Activated CD8-positive, alpha-beta T cell treated with anti-CD3 and anti-CD28 coated beads for 36 hours (primary cell): ENCODE measurements around the gene SYN1. TPM values are rescaled to one million over a fixed set of nuclear protein-coding genes. Genes with fewer than 3 reads are reported as not detected.

ENCODE experiments used
- ATAC-seq: fragments of 200-7000 bp; cut with Tn5 transposase; one replicate; pipeline ENCODE4 v1.10.0; 2021; ENCODE audit warnings: mild to moderate bottlenecking, moderate library complexity
- CTCF ChIA-PET: fragments of 350-600 bp; sonication (Branson Sonifier 250); formaldehyde crosslinking; loops from one replicate; lab custom pipeline; 2021; ENCODE audit warnings: antibody characterized with exemption; lab: Charles Lee
- POLR2A ChIA-PET: fragments of 350-600 bp; sonication (Branson Sonifier 250); formaldehyde crosslinking; loops from one replicate; lab custom pipeline; 2021; ENCODE audit warnings: antibody characterized with exemption; lab: Charles Lee
- DNase-seq: peaks from one replicate; pipeline ENCODE4 v3.0.0-alpha.2; 2020
- H3K27ac Mint-ChIP-seq: one replicate; pipeline ENCODE4 v1.8.0; 2021; ENCODE audit warnings: mild to moderate bottlenecking, mixed read lengths
- H3K27me3 Mint-ChIP-seq: one replicate; pipeline ENCODE4 v1.8.0; 2021; ENCODE audit warnings: mixed read lengths
- H3K36me3 Mint-ChIP-seq: one replicate; pipeline ENCODE4 v1.8.0; 2021; ENCODE audit warnings: low read depth, mixed read lengths
- H3K4me1 Mint-ChIP-seq: one replicate; pipeline ENCODE4 v1.8.0; 2021; ENCODE audit warnings: low read depth, mixed read lengths
- H3K4me3 Mint-ChIP-seq: one replicate; pipeline ENCODE4 v1.8.0; 2021; ENCODE audit warnings: mild to moderate bottlenecking, moderate library complexity, mixed read lengths
- H3K9me3 Mint-ChIP-seq: one replicate; pipeline ENCODE4 v1.8.0; 2021; ENCODE audit warnings: mixed read lengths
- intact Hi-C: fragments of 100-400 bp; cut with micrococcal nuclease; formaldehyde crosslinking; loops from one replicate; pipeline ENCODE4 v1.10.0; 2022
- total RNA-seq, 2 experiments: library from RNA; stranded (reverse); gene quantifications; one replicate each; pipeline ENCODE4 v1.2.3, GENCODE V29; 2021
- TF ChIP-seq, protein P1 (sequence below): fragments of 200-600 bp; IDR thresholded peaks from one replicate; pipeline ENCODE4 v1.8.0; 2022; ENCODE audit warnings: antibody characterized with exemption, mild to moderate bottlenecking

Gene SYN1
- total RNA-seq, 2 experiments from 2014 or later, result 0.67 to 0.74 TPM

GRCh38 chrX:47558436-47558835 lies 61.2 kb downstream of the SYN1 start:
- ChIA-PET CTCF (no interaction called here), POLR2A (no interaction called here)
- H3K36me3 Mint-ChIP-seq, result peaks cover 5% of the 10 kb centered on the region
- ATAC-seq (no peak), DNase-seq (no peak)
- H3K4me3 Mint-ChIP-seq, result no peak overlapping the region
- H3K27ac Mint-ChIP-seq, result no peak overlapping the region
- H3K27me3 Mint-ChIP-seq, result no peaks in the 10 kb centered on the region
- TF ChIP-seq, protein P1, sequence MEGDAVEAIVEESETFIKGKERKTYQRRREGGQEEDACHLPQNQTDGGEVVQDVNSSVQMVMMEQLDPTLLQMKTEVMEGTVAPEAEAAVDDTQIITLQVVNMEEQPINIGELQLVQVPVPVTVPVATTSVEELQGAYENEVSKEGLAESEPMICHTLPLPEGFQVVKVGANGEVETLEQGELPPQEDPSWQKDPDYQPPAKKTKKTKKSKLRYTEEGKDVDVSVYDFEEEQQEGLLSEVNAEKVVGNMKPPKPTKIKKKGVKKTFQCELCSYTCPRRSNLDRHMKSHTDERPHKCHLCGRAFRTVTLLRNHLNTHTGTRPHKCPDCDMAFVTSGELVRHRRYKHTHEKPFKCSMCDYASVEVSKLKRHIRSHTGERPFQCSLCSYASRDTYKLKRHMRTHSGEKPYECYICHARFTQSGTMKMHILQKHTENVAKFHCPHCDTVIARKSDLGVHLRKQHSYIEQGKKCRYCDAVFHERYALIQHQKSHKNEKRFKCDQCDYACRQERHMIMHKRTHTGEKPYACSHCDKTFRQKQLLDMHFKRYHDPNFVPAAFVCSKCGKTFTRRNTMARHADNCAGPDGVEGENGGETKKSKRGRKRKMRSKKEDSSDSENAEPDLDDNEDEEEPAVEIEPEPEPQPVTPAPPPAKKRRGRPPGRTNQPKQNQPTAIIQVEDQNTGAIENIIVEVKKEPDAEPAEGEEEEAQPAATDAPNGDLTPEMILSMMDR, result no peak
- intact Hi-C loops, result no loop called here
- no peaks in the 10 kb centered on the region for H3K9me3 Mint-ChIP-seq
- peaks cover 25% of the 10 kb centered on the region for H3K4me1 Mint-ChIP-seq

DNA sequence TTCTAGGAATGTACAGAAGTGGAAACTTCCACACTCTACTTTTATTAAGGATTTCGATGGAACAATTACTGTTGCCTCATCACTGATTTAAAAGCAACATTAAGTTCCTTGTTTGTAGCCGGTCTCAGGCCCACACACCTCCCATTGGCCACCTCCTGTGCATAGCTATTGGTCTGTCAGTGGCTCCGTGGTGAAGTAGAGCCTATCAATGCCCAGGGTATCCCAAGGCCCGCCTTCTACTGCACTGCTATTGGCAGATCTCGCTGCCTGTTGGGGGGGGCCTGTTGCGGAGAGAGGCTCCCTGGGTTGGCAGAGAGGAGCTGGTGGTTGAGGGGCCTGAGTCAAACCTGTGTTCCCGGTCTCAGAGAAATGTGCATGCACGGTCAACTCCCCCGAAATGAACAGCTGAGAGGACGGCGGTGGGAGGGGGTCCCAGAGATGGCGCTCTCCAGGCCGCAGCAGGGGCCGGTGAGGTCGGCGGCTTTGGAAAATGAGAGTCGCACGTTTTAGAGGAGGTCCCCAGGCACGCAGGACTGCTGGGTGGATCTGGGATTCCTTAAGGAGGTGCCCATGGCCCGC lies 63.5 kb downstream of the SYN1 start:
- peak; percentile 89 for ATAC-seq
- peak; percentile 91 for DNase-seq
- Mint-ChIP-seq H3K4me3 (peak overlapping the region; percentile 85), H3K27me3 (no peaks in the 10 kb centered on the region), H3K9me3 (no peaks in the 10 kb centered on the region), H3K4me1 (peaks cover 15% of the 10 kb centered on the region), H3K27ac (peak overlapping the region; percentile 91), H3K36me3 (no peaks in the 10 kb centered on the region)
- intact Hi-C loops, result no loop called here
- ChIA-PET POLR2A (interaction anchor here (1.4 kb wide), 1 partner anchor 26 kb away, joined by 3 read pairs; the partner anchor contains the start of gene TIMP1), CTCF (interaction anchor here (0.9 kb wide), 1 partner anchor 30 kb away, joined by 3 read pairs; no protein-coding TSS in a partner anchor)
- TF ChIP-seq, protein P1, result no peak

DNA sequence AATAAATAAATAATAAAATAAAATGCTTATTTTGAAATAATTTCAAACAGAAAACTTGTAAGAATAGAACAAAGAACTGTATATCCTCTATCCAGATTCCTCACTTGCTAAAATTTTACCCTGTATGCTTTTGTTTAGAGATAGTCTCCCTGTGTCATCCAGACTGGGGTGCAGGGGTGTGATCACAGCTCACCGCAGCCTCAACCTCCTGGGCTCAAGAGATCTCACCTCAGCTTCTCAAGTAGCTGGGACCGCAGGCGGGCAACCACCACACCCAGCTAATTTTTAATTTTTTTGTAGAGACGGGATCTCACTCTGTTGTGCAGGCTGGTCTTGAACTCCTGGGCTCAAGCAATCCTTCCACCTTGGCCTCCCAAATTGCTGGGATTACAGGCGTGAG lies 76.2 kb downstream of the SYN1 start:
- TF ChIP-seq, protein P1, result no peak
- ATAC-seq (no peak), DNase-seq (no peak)
- POLR2A ChIA-PET, result no interaction called here
- H3K36me3 Mint-ChIP-seq, result no peaks in the 10 kb centered on the region
- H3K27ac Mint-ChIP-seq, result no peak overlapping the region
- no peaks in the 10 kb centered on the region for H3K27me3 Mint-ChIP-seq
- CTCF ChIA-PET, result no interaction called here
- no peak overlapping the region for H3K4me3 Mint-ChIP-seq
- H3K9me3 Mint-ChIP-seq, result no peaks in the 10 kb centered on the region
- intact Hi-C loops, result no loop called here
- H3K4me1 Mint-ChIP-seq, result peaks cover 3% of the 10 kb centered on the region

DNA sequence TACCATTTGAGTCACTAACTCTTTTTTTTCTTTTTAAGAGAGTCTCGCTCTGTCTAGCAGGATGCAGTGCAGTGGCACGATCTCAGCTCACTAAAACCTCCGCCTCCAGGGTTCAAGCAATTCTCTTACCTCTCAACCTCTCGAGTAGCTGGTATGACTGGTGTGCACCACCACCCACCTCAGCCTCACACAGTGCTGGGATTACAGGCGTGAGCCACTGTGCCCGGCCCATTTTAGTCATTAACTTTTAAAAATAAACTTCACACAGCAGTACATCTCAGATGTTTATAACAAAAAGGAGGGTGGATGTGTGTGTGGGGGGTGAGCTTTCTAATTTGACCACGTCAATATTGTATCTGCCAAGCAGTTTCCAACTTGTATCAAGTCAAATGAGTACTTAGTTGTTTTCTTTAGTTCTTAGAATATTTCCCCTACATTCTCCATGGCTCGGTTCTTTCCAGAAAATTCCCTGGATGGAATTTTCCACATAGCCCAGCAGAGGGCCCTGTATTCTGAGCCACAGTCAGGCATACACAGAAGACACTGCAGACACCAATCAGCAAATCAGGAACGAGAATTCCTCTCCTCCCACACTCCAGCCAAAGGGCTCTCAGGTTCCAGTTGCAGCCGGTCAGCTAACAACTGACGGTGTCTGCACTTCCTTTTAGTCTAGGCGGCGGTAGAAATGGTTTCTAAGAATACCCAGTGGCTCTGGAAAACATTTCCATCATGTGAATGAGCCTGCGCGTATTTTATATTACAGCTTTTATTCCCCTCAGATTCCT lies 78.7 kb downstream of the SYN1 start:
- ChIA-PET CTCF (interaction anchor here (0.6 to 1.5 kb wide), 2 partner anchors 17 to 49 kb away, joined by 3 to 4 read pairs; no protein-coding TSS in a partner anchor), POLR2A (no interaction called here)
- no peak overlapping the region for H3K27ac Mint-ChIP-seq
- H3K36me3 Mint-ChIP-seq, result no peaks in the 10 kb centered on the region
- H3K4me3 Mint-ChIP-seq, result no peak overlapping the region
- peaks cover 3% of the 10 kb centered on the region for H3K4me1 Mint-ChIP-seq
- no peak for DNase-seq
- TF ChIP-seq, protein P1, result no peak
- no peaks in the 10 kb centered on the region for H3K9me3 Mint-ChIP-seq
- intact Hi-C loops, result no loop called here
- no peaks in the 10 kb centered on the region for H3K27me3 Mint-ChIP-seq
- no peak for ATAC-seq

DNA sequence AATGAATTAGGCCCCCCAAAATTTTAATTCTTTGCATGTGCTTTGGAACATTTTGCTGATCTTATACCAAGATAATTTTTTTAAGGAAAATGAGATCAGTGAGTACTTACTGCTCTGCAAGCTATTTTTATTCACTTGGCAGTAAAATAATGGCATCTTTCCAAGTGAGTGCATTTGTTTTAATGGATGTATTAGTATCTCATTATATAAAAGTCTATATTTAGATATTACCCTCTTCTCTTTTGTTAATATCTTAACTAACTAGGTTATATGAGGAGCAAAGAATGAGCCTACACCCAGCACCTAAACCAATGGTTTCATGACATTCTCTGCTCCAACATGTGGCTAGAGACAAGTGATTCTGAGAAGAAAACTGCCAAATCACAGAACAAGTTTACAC lies 79.8 kb downstream of the SYN1 start:
- ATAC-seq (no peak), DNase-seq (no peak)
- Mint-ChIP-seq H3K9me3 (no peaks in the 10 kb centered on the region), H3K36me3 (no peaks in the 10 kb centered on the region), H3K27ac (no peak overlapping the region), H3K27me3 (no peaks in the 10 kb centered on the region), H3K4me3 (no peak overlapping the region), H3K4me1 (peaks cover 3% of the 10 kb centered on the region)
- ChIA-PET POLR2A (no interaction called here), CTCF (interaction anchor here (0.7 to 1.5 kb wide), 2 partner anchors 16 to 17 kb away, joined by 3 to 4 read pairs; no protein-coding TSS in a partner anchor)
- intact Hi-C loops, result no loop called here
- TF ChIP-seq, protein P1, result no peak
